Activated CD4-positive, alpha-beta T cell treated with anti-CD3 and anti-CD28 coated beads, Interleukin-2, amount 50 U/mL, for 24 hours (primary cell): ENCODE measurements around the gene NDFIP2.

Experiments used
- DNase-seq, 2 donors: peaks; one replicate each; pipeline ENCODE4 v3.0.0-alpha.2; 2020; ENCODE audit warnings: low read depth in 1 of 2, low spot score in 1 of 2

The NDFIP2 gene

DNA sequence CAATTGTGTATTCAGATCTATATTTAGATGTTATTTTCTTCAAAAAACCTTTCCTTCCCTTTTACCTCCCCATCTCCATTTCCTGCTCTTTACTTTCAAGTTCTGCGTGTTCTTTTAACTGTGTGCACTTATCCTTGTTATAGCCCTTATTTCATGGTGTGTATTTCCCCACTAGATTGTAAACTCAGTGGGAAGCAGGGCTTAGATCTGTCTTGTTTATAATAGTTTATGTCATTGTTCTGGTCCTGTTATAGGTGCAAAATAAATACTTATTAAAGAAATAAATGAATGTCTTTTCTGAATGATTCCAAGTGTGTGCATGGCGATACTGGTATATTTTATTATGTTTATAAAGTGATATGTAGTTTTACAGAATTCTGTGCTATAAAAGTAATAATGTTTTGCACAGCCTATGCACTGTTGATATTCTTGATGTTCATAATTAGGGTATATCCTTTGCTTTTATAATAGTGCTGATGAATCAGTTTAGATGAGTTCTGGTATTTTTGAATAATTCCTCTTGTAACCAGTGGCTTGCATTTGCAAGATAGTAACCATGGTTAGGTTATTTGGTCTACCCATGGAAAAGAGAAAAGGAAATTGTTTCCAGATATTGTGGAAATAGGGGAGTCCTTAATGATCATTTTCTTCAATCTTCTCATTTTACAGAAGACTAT is 12.1 kb downstream of the NDFIP2 start:
- DNase-seq = no peak

DNA sequence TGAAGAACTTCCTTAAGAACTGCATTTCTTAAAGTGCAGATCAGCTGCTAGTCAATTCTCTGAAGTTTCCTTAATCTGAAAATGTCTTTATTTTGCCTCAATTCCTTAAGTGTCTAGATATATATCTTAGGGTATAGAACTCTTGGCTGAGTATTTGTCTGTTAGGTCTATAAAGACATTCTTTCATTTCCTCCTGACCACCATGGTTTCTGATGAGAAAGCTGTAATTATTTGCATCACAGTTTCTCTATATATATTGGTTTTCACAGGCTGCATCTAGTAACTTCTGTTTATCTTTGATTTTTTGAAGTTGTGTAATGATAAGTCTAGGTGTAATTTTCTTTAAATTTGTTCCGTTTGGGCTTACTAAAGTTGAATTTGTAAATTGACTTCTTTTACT is 15.2 kb downstream of the NDFIP2 start:
- DNase-seq = no peak

DNA sequence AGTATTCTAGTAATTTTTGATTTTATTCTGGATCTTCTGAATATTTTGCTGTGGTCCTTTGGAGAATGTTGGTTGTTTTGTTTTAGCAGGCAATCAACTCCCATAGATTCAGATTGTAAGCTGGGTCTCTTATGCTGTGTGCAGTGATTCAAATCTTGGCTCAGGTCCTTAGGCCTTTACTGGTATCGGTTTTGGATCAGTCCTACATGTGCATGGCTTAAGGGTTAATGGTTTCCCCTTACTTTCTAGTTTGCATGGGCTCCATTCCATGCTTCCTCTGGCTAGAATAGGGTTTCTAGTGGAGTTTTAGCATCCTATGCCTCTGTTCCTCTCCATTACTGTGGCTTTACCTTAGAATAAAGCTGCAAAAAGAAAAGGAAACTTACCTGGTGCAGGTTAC is 16.1 kb downstream of the NDFIP2 start:
- no peak for DNase-seq

DNA sequence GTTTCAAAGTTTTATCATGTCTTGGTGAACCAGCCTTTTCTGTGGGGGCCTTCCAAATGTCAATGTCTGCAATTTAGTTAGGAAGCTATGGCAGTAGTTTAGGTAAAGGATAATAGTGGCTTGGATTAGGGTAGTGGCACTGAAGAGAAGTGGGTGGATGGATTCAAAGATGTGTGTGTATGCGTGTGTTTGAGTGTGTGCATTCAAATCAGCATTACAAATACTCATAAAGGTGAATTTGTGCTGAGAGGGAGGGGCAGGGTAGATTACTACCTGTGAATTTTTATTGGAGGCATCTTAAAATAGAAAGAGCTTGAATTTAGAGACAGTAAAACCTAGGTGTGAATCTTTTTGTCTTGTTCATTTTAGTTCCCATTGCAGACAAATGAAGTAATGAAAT is 16.9 kb downstream of the NDFIP2 start:
- DNase-seq = no peak

DNA sequence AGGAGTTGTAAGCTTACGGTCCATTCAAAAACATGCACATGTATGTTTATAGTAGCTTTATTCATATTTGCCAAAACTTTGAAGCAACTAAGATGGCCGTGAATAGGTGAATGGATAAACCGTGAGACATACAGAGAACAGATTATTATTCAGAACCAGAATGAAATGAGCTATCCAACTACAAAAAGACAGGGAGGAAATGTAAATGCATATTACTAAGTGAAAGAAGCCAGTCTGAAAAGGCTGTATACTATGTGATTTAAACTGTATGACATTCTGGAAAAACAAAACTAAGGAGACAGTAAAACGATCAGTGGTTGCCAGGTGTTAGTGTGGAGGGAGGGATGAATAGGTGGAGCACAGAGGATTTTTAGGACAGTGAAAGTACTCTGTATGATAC is 19.9 kb downstream of the NDFIP2 start:
- no peak for DNase-seq

DNA sequence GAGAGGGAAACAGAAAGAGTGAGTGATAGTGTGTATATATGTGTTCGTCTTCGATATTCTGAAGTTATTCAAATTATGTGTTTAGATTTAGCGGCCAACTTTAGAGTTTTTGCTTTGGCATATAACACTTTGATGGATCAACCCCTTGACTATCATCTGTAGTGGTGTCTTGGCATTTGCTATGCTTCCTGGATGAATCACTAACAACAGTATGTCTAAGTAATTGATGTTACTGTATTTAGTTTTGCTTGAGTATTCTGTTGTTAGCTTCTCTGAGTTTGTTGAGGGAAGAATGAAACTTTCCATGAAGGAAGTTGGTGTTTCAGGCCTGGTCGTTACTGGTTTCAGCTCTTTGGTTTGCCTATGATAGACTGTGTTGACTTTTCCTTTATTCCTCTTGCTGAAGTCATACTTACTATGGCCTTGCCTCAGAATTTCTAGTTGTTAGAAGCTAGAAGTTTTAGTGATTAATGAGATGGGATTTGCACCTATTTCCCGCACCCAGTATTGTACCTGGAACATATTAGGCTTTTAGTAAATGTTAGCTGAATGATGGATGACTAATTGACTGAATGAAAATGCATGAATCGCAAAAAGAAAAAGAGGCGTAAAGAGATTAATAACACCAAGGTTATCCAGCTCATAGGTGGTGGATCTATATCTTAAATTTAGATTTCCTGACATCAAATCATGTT is 20.7 kb downstream of the NDFIP2 start:
- DNase-seq = no peak

DNA sequence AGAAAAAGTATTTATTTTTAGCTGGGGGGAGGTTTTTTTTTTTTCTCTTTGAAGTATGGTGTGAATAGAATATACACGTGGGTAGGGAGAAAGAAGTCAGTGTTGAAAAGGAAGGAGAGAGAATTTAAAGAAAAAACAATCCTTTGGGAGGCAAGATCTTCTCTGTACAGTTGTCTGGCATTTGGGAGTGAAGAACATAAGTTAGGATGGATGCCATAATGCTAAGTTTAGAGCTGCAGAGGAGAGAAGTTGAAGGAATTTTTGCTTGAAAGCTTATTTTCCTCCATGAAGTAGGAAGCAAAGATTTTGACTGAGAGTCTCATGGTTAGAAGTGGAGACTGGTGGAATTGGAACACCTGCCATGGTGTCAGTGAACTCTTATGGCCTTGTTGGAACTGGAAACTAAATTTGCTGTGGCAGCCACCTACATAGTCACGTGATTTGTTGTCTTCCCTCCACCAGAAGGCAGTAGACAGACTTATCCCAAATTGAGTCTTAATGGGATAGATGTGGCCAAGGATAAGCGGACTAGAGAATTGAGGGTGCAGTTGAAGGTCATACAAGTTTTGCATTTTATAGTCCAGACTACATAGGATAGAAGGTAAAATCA is 22.0 kb downstream of the NDFIP2 start:
- DNase-seq = no peak

DNA sequence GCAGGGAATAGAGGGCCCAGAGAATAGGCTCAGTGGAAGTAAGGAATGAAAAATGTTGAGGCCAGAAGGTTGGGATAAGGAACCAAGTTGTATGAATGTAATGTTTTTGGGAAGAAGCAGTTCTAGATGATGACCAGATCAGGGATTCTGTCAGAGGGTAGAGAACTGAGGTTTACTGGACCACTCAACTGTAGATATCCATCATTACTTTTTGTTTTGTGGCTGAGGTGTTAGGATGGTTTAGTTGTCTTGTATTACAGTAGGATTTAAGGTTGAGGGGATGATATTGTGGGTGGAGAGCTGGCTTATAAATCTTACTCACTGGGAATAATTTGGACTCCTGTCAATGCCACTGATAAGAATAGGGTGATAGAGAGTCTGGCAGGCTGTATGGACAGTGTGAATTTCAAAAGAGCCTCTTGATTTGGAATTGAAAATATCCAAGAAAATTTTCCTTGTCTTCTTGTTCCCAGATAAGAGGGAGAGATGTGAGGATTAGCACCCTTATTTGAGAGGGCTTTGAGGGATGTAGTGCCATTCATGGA is 22.6 kb downstream of the NDFIP2 start:
- DNase-seq = no peak

DNA sequence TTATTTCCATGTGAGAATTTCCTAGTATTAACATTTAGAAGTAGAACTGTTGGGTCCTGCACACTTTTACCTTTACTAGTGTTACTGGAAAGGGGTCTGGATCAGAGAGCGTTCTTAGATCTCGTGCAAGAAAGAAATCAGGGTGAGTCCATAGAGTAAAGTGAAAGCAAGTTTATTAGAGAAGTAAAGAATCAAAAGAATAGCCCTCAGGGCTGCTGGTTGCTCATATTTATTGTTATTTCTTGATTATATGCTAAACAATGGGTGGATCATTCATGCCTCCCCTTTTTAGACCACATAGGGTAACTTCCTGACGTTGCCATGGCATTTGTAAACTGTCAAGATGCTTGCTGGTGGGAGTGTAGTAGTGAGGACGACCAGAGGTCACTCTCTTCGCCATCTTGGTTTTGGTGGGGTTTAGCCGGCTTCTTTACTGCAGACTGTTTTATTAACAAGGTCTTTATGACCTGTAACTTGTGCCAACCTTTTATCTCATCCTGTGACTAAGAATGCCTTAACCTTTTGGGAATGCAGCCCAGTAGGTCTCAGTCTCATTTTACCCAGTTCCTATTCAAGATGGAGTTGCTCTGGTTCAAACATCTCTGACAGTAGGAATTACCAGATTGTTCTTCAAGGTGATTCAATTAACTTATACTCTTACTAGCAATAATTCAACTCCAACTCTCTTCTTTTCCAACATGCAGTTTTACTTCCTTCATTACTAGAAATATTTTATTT is 27.4 kb downstream of the NDFIP2 start:
- no peak for DNase-seq

DNA sequence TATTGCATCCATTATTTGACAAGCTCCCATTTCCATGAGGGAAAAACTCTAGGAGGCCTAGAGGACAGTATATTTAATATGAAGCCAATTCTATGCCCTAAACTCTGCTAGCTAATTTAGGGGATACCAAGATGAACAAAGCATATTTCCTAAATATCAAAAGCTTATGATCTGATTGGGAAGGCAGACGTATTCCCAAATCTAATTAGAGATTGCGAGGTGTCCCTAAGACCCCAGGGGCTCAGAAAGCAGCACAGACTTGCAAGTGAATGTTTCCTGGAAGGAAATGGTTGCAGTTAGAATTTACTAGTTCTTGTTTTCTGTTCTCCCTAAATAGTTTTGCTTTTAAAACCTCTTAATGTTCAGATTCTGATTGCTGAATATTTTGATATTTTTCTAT is 30.7 kb downstream of the NDFIP2 start:
- DNase-seq = no peak

DNA sequence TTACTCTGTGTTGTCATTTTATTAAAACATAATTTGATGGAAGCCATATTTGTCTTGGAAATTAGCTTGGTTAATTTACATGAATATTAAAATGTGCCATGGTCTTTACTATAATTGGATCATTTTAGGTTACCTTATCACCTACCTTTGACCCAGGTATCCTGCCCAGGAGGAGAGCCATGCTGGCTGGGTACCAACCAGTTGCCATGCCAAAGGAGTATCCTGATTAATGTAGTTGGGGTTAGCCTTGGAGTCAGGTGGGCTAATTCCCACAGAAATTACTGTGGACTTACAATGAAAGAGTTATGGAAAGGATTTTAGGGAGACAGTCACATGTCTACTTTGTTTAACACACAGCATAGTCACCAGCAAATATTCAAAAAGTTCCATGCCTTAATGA is 32.0 kb downstream of the NDFIP2 start:
- DNase-seq = no peak

DNA sequence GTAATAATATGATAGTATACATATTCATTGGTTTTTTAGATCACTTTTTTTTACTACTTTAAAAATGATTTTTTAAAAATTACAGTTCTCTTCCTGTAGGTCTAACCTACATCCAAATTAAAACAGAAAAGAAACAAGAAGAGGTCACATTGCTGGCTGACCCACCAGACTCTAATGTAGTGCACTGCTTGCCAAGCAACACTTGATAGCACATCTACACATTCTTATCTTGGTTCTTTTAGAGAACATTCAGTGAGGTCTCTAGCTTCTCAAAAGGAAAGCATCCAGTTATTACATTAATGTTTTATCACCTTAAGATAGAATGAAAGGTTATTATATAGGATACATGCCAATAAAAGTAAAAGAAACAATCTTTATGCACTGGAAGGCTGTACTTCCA is 35.6 kb downstream of the NDFIP2 start:
- no peak for DNase-seq

DNA sequence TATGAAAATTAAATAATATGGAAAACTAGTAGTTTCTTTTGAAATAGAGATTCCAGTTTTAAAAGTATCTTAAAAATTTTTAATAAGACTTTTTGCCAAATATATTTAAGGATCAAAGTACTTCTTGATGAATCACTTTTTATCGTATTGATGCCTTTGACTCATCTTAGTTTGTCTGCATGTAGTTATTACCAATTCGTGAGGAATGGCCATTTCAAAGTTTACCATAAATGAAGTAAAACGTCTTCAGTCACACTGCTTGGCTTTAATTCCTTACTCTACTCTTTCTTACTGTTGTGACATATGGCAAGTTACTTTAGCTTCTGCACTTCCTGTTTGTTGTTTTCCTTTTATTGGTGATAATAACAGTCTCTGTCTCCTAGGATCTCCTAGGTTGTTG is 38.3 kb downstream of the NDFIP2 start:
- no peak for DNase-seq

DNA sequence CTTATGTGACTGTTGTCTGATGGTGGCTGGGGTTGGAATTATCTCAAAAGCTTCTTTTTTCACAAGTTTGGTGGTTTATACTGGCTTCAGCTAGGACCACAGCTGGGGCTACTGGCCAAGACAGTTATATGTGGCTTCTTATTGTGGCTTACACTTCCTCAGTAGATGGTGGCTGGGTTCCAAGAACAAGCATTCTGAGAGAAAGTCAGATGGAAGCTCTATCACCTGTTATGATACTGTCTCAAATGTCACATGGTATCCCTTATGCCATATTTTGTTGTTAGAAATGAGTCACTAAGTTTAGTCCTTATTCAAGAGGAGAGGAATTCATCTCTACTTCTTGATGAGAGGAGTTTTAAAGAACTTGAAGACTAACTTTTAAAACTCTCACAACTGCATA is 41.6 kb downstream of the NDFIP2 start:
- DNase-seq = no peak

DNA sequence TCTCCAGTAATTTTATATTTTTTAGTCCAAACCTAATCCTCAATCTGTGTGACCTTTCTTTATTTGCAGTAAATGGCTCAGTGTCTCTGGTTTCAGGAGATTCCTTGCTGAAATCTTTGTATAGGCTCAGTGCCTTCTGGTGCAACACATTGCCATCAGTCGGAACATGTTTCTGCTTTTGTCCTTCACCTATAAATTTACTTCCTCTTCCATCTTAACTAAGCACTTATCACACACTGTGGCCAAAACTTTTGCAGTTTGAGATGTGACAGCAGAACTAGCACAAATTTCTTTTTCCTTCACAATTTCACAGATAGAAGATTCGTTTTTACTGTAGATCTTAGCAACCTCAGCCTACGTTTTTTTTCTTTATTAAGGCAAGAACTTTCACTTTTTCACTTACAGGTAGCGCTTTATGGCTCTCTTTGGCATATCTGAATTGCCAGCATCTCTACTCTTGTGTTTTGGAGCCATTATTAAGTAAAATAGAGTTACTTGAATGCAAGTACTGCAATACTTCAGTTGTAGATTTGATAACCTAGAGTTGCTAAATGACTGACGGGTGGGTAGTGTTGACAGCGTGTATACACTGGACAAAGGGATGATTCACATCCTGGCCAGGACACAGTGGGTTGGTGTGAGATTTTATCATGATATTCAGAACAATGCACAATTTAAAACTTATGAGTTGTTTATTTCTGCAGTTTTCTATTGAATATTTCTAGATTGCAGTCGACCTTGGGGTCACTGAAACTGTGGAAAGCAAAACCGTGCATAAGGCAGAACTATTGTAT is 44.3 kb downstream of the NDFIP2 start:
- DNase-seq = no peak

DNA sequence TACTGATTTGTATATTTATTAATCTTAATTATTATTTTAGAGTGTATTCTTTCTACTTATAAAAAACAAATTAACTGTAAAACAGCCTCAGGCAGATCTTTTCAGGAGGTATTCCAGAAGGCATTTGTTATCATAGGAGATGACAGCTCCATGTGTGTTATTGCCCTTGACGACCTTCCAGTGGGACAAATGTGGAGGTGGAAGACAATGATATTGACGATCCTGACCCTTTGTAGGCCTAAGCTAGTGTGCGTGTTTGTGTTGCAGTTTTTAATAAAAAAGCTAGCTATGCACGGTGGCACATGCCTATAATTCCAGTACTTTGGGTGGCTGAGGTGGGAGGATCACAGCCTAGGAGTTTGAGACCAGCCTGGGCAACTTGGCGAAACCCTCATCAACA is 46.7 kb downstream of the NDFIP2 start:
- no peak for DNase-seq

DNA sequence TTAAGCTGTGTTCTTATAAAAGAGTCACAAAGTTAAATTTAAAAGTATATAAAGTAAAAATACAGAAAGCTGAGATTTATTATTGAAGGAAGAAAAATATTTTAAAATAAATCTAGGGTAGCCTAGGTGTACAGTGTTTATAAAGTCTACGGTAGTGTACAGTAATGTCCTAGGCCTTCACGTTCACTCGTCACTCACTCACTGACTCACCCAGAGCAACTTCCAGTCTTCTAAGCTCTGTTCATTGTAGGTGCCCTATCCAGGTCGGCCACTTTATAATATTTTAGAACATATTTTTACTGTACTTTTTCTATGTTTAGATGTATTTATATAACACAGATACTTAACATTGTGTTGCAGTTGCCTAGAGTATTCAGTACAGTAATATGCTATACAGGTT is 47.4 kb downstream of the NDFIP2 start:
- no peak for DNase-seq

DNA sequence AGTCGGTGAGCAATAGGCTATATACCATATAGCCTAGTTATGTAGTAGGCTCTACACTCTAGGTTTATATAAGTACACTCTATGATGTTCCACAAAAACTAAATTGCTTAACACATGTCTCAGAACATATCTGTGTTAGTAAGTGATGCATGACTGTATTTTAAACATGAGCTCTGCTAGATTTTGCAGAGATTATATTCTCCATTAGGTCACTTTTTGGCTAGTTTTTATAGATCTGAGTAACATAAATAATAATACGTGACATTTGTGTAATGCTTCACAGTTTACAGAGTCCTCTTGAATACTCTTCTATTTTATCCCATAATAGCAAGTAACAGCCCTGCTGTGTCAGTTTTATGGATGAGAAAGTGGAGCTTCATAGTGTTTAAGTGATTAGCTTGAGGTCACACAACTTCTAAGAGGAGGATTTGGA is 47.8 kb downstream of the NDFIP2 start:
- no peak for DNase-seq

DNA sequence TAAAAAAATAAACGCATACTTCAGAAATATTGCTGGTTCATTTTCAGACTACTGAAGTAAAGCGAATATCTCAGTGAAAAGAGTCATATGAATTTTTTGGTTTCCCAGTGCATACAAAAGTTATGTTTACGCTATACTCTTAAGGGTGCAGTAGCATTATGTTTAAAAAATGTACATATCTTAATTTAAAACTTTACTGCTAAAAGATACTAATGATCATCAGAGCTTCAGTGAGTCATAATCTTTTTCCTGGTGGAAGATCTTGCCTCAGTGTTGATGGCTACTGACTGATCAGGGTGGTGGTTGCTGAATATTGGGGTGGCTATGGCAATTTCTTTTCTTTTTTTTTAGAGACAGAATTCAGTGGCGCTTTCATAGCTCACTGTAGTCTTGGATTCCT is 48.9 kb downstream of the NDFIP2 start:
- DNase-seq = no peak

DNA sequence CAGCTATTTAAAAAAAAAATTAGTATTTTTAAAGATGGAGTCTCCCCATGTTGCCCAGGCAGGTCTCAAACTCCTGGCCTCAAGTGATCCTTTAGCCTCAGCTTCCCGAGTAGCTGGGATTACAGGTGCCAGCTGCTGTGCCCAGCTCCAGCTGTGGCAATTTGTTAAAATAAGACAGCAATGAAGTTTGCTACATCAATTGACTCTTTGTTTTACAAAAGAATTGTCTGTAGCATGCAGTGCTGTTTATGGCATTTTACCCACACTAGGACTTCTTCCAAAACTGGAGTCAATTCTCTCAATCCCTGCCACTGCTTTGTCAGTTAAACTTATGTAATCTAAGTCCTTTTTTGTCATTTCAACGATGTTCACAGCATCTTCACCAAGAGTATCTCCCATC is 49.3 kb downstream of the NDFIP2 start:
- no peak for DNase-seq
